ENCODE results near the gene B4GALNT4.

B4GALNT4 gene

DNA sequence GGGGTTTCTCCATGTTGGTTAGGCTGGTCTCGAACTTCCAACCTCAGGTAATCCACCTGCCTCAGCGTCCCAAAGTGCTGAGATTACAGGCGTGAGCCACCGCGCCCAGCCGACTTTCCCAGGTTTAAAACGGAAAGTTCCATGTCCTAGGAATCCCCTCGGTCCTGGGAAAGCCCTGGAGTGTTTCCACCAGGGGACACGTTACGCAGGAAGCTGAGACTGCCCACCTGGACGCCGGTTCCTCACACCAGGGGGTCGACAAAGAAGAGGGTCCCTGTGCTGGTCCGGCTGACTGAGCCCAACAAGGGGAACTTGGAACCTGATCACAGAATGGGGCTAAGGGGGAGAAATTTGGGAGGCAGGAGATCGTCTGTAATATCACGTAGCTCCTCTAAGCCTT lies 3.5 kb upstream of the B4GALNT4 start:
- no peak overlapping the region for H3K27ac ChIP-seq
- TF ChIP-seq, protein P1, sequence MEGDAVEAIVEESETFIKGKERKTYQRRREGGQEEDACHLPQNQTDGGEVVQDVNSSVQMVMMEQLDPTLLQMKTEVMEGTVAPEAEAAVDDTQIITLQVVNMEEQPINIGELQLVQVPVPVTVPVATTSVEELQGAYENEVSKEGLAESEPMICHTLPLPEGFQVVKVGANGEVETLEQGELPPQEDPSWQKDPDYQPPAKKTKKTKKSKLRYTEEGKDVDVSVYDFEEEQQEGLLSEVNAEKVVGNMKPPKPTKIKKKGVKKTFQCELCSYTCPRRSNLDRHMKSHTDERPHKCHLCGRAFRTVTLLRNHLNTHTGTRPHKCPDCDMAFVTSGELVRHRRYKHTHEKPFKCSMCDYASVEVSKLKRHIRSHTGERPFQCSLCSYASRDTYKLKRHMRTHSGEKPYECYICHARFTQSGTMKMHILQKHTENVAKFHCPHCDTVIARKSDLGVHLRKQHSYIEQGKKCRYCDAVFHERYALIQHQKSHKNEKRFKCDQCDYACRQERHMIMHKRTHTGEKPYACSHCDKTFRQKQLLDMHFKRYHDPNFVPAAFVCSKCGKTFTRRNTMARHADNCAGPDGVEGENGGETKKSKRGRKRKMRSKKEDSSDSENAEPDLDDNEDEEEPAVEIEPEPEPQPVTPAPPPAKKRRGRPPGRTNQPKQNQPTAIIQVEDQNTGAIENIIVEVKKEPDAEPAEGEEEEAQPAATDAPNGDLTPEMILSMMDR (IDR thresholded peaks at IDR 0.05): no peak
- no peak for TF ChIP-seq ZFX (IDR thresholded peaks at IDR 0.05; ENCODE audit: borderline replicate concordance)

DNA sequence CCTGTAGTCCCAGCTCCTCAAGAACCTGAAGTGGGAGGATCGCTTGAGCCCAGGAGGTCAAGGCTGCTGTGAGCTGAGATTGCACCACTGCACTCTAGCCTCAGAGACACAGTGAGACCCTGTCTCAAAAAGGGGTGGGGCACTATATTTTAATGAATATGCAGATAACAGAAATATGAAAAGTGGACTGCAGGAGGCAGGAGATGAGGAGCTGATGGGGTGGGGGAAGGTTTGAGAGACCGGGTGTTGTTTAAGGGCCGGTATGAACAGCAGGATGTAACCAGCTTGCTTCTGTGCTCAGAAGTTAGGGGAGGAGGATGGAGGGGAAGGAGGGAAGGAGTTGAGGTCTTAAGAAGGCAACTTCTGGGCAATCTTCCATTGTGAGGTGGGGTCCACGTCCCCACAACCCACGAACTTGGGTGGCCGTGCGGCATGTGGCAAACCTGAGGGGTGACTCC lies 1.3 kb upstream of the B4GALNT4 start:
- TF ChIP-seq ZFX (IDR thresholded peaks at IDR 0.05; ENCODE audit: borderline replicate concordance): no peak
- TF ChIP-seq, protein P1 (IDR thresholded peaks at IDR 0.05): no peak
- H3K27ac ChIP-seq: no peak overlapping the region

DNA sequence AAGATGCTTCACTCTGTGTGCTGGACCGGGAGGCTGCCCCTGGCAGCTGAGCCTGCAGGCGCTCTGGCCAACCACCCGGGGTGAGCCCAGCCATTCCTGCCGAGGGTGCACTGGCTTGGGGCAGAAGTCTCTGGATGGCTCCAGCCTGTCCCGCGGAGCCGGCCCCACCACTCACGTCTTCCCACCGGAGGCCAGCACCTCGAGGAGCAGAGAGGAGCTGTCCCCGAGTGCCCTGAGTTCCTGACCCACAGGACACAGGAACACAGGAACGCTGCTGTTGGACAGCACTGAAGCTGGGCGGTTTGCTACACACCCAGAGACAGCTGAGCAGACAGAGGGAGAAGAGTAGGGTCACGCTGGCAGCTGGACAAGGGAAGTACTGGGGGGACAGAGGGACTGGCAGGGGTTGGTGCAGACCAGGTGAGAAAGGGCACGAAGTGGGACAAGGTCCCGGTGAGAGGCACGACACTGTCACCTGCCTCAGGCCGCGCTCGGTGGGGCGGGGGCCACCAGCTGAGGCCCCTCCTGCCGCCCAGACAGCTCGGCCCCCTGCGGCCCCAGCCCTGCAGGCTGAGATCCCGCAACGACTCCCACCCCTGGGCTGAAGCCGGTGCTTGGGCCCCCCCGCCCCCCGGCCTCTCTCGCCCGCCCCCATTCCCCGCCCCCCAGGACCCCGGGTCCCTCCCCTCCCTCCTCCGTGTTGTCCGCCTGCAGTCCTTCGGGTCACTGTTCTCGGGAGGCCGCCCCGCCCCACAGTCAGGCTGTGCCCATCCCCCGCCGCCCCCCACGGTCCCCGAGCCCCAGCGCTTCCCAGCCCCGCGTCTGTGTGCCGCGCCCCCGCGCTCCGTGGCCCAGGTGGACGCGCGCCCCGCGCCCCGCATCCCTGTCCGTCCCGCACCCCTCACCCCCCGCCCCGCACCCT lies 624 bp upstream of the B4GALNT4 start:
- no peak overlapping the region for H3K27ac ChIP-seq
- TF ChIP-seq ZFX (IDR thresholded peaks at IDR 0.05; ENCODE audit: borderline replicate concordance): no peak
- TF ChIP-seq, protein P1 (IDR thresholded peaks at IDR 0.05): no peak

DNA sequence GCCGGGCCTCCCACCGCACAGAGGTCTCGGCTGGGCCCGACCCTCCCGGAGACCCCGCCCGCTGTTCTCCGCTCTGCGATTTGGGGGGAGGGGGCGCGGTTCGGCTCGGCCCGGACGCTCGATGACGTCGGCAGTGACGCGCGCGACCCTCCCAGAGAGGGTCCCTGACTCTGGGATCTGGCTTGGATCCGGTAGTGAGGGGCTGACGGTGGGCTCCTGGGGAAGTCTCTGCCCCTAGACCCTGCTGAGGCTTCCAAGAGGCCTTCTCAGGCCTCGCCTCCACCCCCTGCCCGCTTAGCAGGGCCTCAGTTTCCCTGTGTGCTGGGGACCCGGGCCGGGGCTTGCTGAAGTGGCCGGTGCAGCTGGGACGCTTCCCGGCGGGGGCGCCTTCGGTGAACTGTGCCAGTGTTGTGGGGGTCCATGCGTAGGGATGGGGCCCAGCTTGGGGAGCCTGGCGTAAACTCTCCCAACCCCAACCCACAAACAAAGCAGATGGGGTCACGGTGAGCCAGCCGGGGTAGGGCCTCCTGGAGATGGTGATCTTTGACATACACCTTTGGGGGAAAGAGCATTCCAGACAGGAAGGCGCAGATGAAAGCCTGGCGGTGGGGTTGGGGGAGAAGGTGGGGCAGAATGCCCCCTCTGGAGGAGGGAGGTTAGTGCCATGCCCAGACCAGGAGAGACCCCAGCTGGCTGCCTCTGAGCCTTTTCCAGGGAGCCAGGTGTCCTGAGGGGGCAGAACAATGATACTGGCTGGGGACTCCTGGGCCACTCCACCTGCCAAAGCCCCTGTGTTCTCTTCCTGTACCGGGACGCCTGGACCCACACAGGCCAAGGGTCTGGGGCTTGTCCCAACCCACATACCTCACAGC lies 1.0 kb downstream of the B4GALNT4 start:
- TF ChIP-seq ZFX (IDR thresholded peaks at IDR 0.05; ENCODE audit: borderline replicate concordance): no peak
- TF ChIP-seq, protein P1 (IDR thresholded peaks at IDR 0.05): no peak
- no peak overlapping the region for H3K27ac ChIP-seq

DNA sequence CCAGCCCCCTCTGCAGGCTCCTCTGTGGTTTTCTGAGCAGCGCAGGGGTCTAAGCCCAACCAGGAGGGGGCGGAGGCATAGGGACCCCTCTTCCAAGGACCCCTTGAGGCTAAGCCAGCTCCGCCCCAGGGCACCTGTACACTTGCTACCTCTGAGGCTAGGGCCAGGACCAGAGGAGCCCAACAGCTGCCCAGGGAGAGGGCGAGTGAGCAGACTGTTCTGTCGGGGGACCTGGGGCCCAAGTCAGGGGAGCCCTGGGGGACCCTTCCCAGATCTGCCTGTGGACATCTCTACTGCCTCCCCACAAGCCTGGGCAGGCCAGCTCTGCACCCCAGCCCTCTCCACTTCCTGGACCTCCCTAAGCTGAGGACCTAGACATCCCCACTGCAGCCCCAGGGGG lies 1.8 kb downstream of the B4GALNT4 start:
- no peak overlapping the region for H3K27ac ChIP-seq
- TF ChIP-seq, protein P1 (IDR thresholded peaks at IDR 0.05): no peak
- no peak for TF ChIP-seq ZFX (IDR thresholded peaks at IDR 0.05; ENCODE audit: borderline replicate concordance)

DNA sequence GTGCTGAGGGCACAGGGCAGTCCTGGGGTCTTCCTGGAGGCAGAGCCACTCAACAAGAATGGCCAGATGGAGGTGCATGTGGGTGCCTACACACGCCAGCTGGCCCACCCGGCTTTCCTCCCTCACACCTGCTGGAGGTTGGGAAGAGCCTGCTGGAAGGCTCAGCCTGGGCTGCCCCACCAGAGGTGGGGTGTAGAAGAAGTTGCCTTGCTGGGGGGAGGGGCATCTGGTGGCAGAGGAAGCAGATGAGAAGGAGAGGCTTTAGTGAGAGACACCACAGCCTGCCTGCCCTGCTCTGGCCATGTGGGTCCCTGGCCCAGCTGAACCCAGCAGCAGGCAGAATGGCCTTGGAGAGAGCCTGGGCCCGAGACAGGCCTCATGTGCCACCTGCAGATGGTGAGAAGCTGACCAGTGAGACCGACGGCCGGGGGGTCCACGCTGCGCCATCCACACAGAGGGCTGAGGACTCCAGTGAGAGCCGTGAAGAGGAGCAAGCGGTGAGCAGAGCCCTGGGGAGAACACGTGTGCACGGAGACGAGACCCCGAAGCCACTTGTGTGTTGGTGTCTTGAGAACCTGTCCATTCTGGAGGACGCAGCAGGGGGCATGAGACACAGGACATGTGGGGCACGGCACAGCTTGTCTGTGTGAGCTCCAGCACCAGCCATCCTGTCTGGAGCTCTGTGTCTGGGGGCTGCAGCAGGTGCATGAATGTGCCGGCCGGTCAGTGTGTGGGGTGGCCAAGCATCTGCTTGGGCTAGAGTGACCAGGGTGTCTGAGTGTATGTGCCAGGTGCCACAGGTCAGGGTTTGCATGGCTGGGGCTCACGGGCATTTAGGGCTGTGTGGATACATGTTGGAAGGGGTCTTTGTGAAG lies 2.7 kb downstream of the B4GALNT4 start:
- TF ChIP-seq, protein P1 (IDR thresholded peaks at IDR 0.05): no peak
- no peak for TF ChIP-seq ZFX (IDR thresholded peaks at IDR 0.05; ENCODE audit: borderline replicate concordance)
- no peak overlapping the region for H3K27ac ChIP-seq
